Measurements from ENCODE around the gene KLK1.

GRCh38 chr19:50803633-50804419 is 19.8 kb downstream of the KLK1 start:
- no peak for TF ChIP-seq POLR2A (IDR thresholded peaks at IDR 0.05)
- TF ChIP-seq CTCF (IDR thresholded peaks at IDR 0.05): no peak

Data from adrenal gland (tissue), 5 donors.